Breast epithelium (tissue), 3 donors: Measurements from ENCODE around the gene SLC18B1.

ENCODE experiments used
- CTCF ChIP-seq, 3 donors: fragments of 450-650 bp; IDR thresholded peaks; one replicate each; pipeline ENCODE4 v1.5.1; 2016 to 2017; ENCODE audit warnings: antibody characterized with exemption in 3 of 3, mild to moderate bottlenecking in 3 of 3, moderate library complexity in 3 of 3
- POLR2A ChIP-seq: fragments of 450-650 bp; IDR thresholded peaks from one replicate; pipeline ENCODE4 v1.6.1; 2016; ENCODE audit warnings: antibody characterized with exemption, mild to moderate bottlenecking, moderate library complexity

DNA sequence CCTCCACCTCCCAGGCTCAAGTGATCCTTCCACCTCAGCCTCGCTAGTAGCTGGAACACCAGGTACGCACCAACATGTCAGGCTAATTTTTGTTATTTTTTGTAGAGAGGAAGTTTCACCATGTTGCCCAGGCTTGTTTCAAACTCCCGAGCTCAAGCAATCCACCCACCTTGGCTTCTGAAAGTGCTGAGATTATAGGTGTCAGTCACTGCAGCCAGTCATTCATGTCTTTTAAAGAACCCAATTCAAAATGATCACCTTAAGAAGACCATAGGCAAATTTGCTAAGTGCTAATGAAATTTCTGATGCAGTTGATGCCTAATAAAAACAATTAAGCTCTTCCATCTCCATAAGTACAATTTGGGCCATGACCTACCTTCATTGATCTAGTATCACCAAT lies 38.2 kb downstream of the SLC18B1 start:
- TF ChIP-seq CTCF (IDR thresholded peaks at IDR 0.05) (no peak), POLR2A (no peak)
